ENCODE results near the gene NPAS4.
A peak's percentile ranks its signal among the peaks of the same experiment; 100 is the strongest.

Gene NPAS4

DNA sequence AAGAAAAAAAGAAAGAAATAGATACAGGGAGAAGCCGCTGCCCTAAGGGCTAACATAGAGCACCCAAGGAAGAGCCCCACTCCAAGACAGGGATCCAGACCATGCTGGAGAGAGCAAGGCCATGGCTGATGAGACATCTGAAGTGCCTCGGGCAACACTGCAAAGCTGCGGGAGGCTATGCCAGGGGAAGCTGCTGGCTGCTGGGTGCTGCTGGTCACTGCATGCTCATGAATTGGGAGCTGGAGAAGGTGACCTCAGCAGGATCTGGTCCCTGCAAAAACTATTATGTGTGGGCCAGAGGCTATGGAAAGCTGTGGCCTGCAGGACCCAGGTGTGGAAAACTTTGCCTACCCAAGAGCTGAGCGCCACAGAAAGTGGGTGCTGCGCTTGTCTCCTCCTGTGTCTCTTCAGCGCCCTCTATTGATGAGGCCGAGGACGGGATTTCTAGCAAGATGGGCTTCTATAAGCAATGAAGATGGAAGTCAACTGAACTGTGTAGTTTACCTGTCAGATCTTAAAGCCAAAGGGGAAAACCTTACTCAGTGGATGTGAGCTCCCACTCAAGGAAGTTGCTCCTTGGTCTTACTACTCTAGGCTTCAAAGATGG lies 32.0 kb upstream of the NPAS4 start:
- TF ChIP-seq, protein P1, sequence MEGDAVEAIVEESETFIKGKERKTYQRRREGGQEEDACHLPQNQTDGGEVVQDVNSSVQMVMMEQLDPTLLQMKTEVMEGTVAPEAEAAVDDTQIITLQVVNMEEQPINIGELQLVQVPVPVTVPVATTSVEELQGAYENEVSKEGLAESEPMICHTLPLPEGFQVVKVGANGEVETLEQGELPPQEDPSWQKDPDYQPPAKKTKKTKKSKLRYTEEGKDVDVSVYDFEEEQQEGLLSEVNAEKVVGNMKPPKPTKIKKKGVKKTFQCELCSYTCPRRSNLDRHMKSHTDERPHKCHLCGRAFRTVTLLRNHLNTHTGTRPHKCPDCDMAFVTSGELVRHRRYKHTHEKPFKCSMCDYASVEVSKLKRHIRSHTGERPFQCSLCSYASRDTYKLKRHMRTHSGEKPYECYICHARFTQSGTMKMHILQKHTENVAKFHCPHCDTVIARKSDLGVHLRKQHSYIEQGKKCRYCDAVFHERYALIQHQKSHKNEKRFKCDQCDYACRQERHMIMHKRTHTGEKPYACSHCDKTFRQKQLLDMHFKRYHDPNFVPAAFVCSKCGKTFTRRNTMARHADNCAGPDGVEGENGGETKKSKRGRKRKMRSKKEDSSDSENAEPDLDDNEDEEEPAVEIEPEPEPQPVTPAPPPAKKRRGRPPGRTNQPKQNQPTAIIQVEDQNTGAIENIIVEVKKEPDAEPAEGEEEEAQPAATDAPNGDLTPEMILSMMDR (IDR thresholded peaks at IDR 0.05; ENCODE audit: insufficient read depth, low read depth, low read length, missing control alignments) = peak; percentile 94
- DNase-seq (ENCODE audit: low read depth) = peak; percentile 89
- H3K4me3 ChIP-seq (ENCODE audit: low read length) = no peak overlapping the region

DNA sequence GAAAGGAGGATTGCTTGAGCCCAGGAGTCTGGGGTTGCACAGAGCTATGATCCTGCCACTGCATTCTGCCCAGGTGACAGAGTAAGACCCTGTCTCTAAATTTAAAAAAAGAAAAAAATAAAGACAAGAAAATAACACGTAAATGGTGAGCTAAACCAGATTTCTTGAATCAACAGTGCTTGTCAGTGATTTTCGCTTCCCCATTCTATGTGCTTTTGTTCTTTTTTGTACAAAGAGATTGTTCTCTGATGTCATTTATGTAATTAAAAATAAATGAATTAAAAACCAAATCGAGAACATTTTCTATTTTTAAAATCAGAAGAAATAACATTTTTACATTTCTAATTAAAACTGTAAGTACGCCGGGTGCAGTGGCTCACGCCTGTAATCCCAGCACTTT lies 29.5 kb upstream of the NPAS4 start:
- TF ChIP-seq, protein P1 (IDR thresholded peaks at IDR 0.05; ENCODE audit: insufficient read depth, low read depth, low read length, missing control alignments) = no peak
- no peak overlapping the region for H3K4me3 ChIP-seq (ENCODE audit: low read length)
- no peak for DNase-seq (ENCODE audit: low read depth)

DNA sequence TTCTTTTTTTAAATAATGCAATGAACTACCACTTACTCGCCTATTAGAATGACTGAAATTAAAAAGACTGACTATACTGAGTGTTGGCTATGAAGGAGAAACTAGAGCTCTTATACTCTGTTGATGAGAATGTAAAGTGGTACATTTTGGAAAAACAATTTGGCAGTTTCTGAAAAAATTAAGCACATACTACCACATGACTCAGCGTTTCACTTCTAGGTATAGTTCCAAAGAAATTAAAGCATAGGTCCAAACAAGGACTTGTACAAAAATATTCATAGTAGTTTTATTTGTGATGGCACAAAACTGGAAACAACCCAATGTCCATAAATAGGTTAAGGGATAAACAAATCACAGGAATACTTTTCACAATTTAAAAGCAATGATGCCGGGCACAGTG lies 26.9 kb upstream of the NPAS4 start:
- H3K4me3 ChIP-seq (ENCODE audit: low read length) = no peak overlapping the region
- TF ChIP-seq, protein P1 (IDR thresholded peaks at IDR 0.05; ENCODE audit: insufficient read depth, low read depth, low read length, missing control alignments) = no peak
- DNase-seq (ENCODE audit: low read depth) = no peak

DNA sequence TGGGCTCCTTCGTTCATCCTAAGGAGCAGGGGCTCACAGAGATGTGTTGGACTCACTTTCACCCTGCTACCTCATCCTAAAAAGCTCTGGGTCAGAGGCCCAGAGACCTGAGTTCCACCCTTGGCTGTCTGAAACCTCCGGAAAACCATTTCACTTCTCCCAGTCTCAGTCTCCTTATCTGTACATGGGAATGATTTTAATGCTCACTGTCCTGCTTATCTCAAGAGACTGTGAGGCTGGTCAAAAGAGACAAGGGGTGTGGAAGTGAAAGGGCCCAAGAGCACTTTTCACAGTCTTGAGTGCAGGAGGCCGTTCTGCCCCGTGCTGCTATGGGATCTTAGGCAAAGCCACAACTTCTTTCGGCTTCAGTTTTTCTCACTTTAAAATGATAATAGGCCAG lies 13.2 kb upstream of the NPAS4 start:
- no peak for DNase-seq (ENCODE audit: low read depth)
- TF ChIP-seq, protein P1 (IDR thresholded peaks at IDR 0.05; ENCODE audit: insufficient read depth, low read depth, low read length, missing control alignments) = no peak
- no peak overlapping the region for H3K4me3 ChIP-seq (ENCODE audit: low read length)

GRCh38 chr11:66408488-66409214 lies 12.2 kb upstream of the NPAS4 start:
- peak overlapping the region; percentile 14 for H3K4me3 ChIP-seq (ENCODE audit: low read length)
- DNase-seq (ENCODE audit: low read depth) = peak; percentile 83
- TF ChIP-seq, protein P1 (IDR thresholded peaks at IDR 0.05; ENCODE audit: insufficient read depth, low read depth, low read length, missing control alignments) = peak; percentile 98

DNA sequence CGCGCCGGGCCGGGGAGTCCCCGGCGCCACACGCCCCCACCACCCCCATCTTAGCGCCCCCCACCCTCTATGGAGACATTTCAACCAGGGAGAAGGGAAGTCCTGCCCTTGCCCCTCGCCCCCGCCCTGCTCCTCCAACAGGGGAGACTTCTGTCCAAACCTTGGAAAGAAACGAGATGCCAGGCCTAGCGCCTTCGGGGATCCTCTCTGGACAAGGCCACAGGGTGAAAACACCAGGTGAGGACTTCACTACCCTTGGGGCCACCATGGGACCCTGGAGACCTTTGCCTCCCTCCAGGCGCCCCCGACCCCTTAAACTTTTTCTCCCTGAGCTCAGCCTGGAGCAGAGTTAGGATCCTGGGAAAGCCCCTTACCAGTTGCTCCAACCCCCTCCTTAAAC lies 11.6 kb upstream of the NPAS4 start:
- TF ChIP-seq, protein P1 (IDR thresholded peaks at IDR 0.05; ENCODE audit: insufficient read depth, low read depth, low read length, missing control alignments) = no peak
- no peak overlapping the region for H3K4me3 ChIP-seq (ENCODE audit: low read length)
- DNase-seq (ENCODE audit: low read depth) = no peak

DNA sequence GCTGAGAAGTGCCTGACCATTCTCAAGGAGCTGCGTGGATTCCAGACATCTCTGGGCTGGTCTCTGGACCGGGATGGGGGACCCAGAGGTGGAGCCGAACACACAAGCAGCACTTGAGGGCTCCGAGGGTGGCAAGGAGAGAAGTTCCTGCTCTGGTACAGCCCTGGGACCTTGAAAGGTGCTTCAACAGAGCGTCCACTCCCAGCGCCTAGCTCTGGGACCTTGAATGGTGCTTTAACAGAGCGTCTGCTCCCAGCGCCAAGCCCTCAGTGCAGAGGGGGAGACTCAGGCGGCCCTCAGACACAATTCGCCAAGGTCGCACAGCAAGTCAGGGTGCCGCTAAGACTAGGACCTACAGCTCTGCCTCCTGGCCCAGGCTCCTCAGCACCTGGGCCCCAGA lies 10.6 kb upstream of the NPAS4 start:
- TF ChIP-seq, protein P1 (IDR thresholded peaks at IDR 0.05; ENCODE audit: insufficient read depth, low read depth, low read length, missing control alignments) = no peak
- H3K4me3 ChIP-seq (ENCODE audit: low read length) = no peak overlapping the region
- DNase-seq (ENCODE audit: low read depth) = no peak
